Measurements from ENCODE around the gene TP53I3.

GRCh38 chr2:24121469-24121868 lies 36.8 kb upstream of the TP53I3 start:
- no peak for TF ChIP-seq CTCF (conservative IDR thresholded peaks at IDR 0.05 in 1 of 2, IDR thresholded peaks at IDR 0.05 in 1 of 2; ENCODE audit: low read depth in 1 of 2, low read length in 2 of 2)
- no peak for TF ChIP-seq EZH2 (IDR thresholded peaks at IDR 0.05; ENCODE audit: low read length, missing control alignments)

Measured in fibroblast of lung (primary cell).